ENCODE measurements around the gene METTL13.

Gene METTL13

GRCh38 chr1:171744986-171745385, 36.5 kb upstream of the METTL13 start:
- Histone ChIP-seq H3K9me3 (ENCODE audit: insufficient read depth, low read depth, low read length) (no peaks in the 10 kb centered on the region), H3K9ac (ENCODE audit: low read depth, low read length) (no peak overlapping the region), H3K27me3 (ENCODE audit: insufficient read depth, low read length) (no peaks in the 10 kb centered on the region), H3K36me3 (ENCODE audit: insufficient read depth, low read length) (no peaks in the 10 kb centered on the region), H3K27ac (ENCODE audit: low read depth, low read length) (no peak overlapping the region), H3K4me3 (ENCODE audit: low read length) (no peak overlapping the region), H3K4me1 (ENCODE audit: insufficient read depth, low read length) (peaks cover 15% of the 10 kb centered on the region)
- WGBS: 96% methylated on average over 8 of the region's 8 CpGs

- H3K27ac ChIP-seq (ENCODE audit: low read depth, low read length): no peak overlapping the region
- H3K9me3 ChIP-seq (ENCODE audit: insufficient read depth, low read depth, low read length): no peaks in the 10 kb centered on the region
- no CpG with 5 or more reads among the region's 3 CpGs for WGBS
- peaks cover 3% of the 10 kb centered on the region for H3K4me1 ChIP-seq (ENCODE audit: insufficient read depth, low read length)
- H3K36me3 ChIP-seq (ENCODE audit: insufficient read depth, low read length): no peaks in the 10 kb centered on the region
- no peak overlapping the region for H3K9ac ChIP-seq (ENCODE audit: low read depth, low read length)
- no peak overlapping the region for H3K4me3 ChIP-seq (ENCODE audit: low read length)
- no peaks in the 10 kb centered on the region for H3K27me3 ChIP-seq (ENCODE audit: insufficient read depth, low read length)
These were observed 32.8 kb upstream of the METTL13 start for GRCh38 chr1:171748651-171749050.

- WGBS: 97% methylated on average over 6 of the region's 6 CpGs
- Histone ChIP-seq H3K9ac (ENCODE audit: low read depth, low read length) (no peak overlapping the region), H3K36me3 (ENCODE audit: insufficient read depth, low read length) (no peaks in the 10 kb centered on the region), H3K4me3 (ENCODE audit: low read length) (no peak overlapping the region), H3K27ac (ENCODE audit: low read depth, low read length) (no peak overlapping the region), H3K9me3 (ENCODE audit: insufficient read depth, low read depth, low read length) (peaks cover 4% of the 10 kb centered on the region), H3K4me1 (ENCODE audit: insufficient read depth, low read length) (peaks cover 11% of the 10 kb centered on the region), H3K27me3 (ENCODE audit: insufficient read depth, low read length) (no peaks in the 10 kb centered on the region)
These were observed 30.2 kb upstream of the METTL13 start for GRCh38 chr1:171751221-171751620.

GRCh38 chr1:171753182-171753581, 28.3 kb upstream of the METTL13 start:
- Histone ChIP-seq H3K4me1 (ENCODE audit: insufficient read depth, low read length) (peaks cover 11% of the 10 kb centered on the region), H3K36me3 (ENCODE audit: insufficient read depth, low read length) (no peaks in the 10 kb centered on the region), H3K4me3 (ENCODE audit: low read length) (no peak overlapping the region), H3K9me3 (ENCODE audit: insufficient read depth, low read depth, low read length) (peaks cover 16% of the 10 kb centered on the region), H3K27me3 (ENCODE audit: insufficient read depth, low read length) (no peaks in the 10 kb centered on the region), H3K9ac (ENCODE audit: low read depth, low read length) (no peak overlapping the region), H3K27ac (ENCODE audit: low read depth, low read length) (no peak overlapping the region)
- no CpG with 5 or more reads among the region's 2 CpGs for WGBS

- 65% methylated on average over 4 of the region's 4 CpGs for WGBS
- H3K27ac ChIP-seq (ENCODE audit: low read depth, low read length): peak overlapping the region; percentile 71
- peaks cover 16% of the 10 kb centered on the region for H3K9me3 ChIP-seq (ENCODE audit: insufficient read depth, low read depth, low read length)
- H3K4me1 ChIP-seq (ENCODE audit: insufficient read depth, low read length): peaks cover 11% of the 10 kb centered on the region
- H3K36me3 ChIP-seq (ENCODE audit: insufficient read depth, low read length): no peaks in the 10 kb centered on the region
- H3K4me3 ChIP-seq (ENCODE audit: low read length): no peak overlapping the region
- H3K27me3 ChIP-seq (ENCODE audit: insufficient read depth, low read length): no peaks in the 10 kb centered on the region
- no peak overlapping the region for H3K9ac ChIP-seq (ENCODE audit: low read depth, low read length)
These were observed 27.6 kb upstream of the METTL13 start for GRCh38 chr1:171753685-171754352.

GRCh38 chr1:171754353-171754705, 27.1 kb upstream of the METTL13 start:
- WGBS: 77% methylated on average over 4 of the region's 4 CpGs
- no peaks in the 10 kb centered on the region for H3K27me3 ChIP-seq (ENCODE audit: insufficient read depth, low read length)
- H3K4me1 ChIP-seq (ENCODE audit: insufficient read depth, low read length): peaks cover 11% of the 10 kb centered on the region
- H3K4me3 ChIP-seq (ENCODE audit: low read length): no peak overlapping the region
- H3K27ac ChIP-seq (ENCODE audit: low read depth, low read length): peak overlapping the region; percentile 71
- peaks cover 16% of the 10 kb centered on the region for H3K9me3 ChIP-seq (ENCODE audit: insufficient read depth, low read depth, low read length)
- H3K36me3 ChIP-seq (ENCODE audit: insufficient read depth, low read length): no peaks in the 10 kb centered on the region
- no peak overlapping the region for H3K9ac ChIP-seq (ENCODE audit: low read depth, low read length)

- Histone ChIP-seq H3K9me3 (ENCODE audit: insufficient read depth, low read depth, low read length) (peaks cover 16% of the 10 kb centered on the region), H3K9ac (ENCODE audit: low read depth, low read length) (no peak overlapping the region), H3K27me3 (ENCODE audit: insufficient read depth, low read length) (no peaks in the 10 kb centered on the region), H3K4me3 (ENCODE audit: low read length) (no peak overlapping the region), H3K27ac (ENCODE audit: low read depth, low read length) (no peak overlapping the region; the same call in 1 of the 2 replicates), H3K36me3 (ENCODE audit: insufficient read depth, low read length) (no peaks in the 10 kb centered on the region), H3K4me1 (ENCODE audit: insufficient read depth, low read length) (peaks cover 11% of the 10 kb centered on the region)
- WGBS: 96% methylated on average over 1 of the region's 1 CpG
These were observed 26.5 kb upstream of the METTL13 start for GRCh38 chr1:171754971-171755370.

- peaks cover 11% of the 10 kb centered on the region for H3K4me1 ChIP-seq (ENCODE audit: insufficient read depth, low read length)
- H3K27me3 ChIP-seq (ENCODE audit: insufficient read depth, low read length): no peaks in the 10 kb centered on the region
- H3K9ac ChIP-seq (ENCODE audit: low read depth, low read length): no peak overlapping the region
- no peak overlapping the region for H3K27ac ChIP-seq (ENCODE audit: low read depth, low read length)
- WGBS: 90% methylated on average over 3 of the region's 4 CpGs
- H3K4me3 ChIP-seq (ENCODE audit: low read length): no peak overlapping the region
- H3K36me3 ChIP-seq (ENCODE audit: insufficient read depth, low read length): no peaks in the 10 kb centered on the region
- peaks cover 16% of the 10 kb centered on the region for H3K9me3 ChIP-seq (ENCODE audit: insufficient read depth, low read depth, low read length)
These were observed 24.6 kb upstream of the METTL13 start for GRCh38 chr1:171756856-171757255.

GRCh38 chr1:171758011-171758410, 23.4 kb upstream of the METTL13 start:
- H3K27me3 ChIP-seq (ENCODE audit: insufficient read depth, low read length): no peaks in the 10 kb centered on the region
- H3K4me3 ChIP-seq (ENCODE audit: low read length): no peak overlapping the region
- peaks cover 16% of the 10 kb centered on the region for H3K9me3 ChIP-seq (ENCODE audit: insufficient read depth, low read depth, low read length)
- no peak overlapping the region for H3K9ac ChIP-seq (ENCODE audit: low read depth, low read length)
- H3K27ac ChIP-seq (ENCODE audit: low read depth, low read length): no peak overlapping the region
- peaks cover 11% of the 10 kb centered on the region for H3K4me1 ChIP-seq (ENCODE audit: insufficient read depth, low read length)
- no peaks in the 10 kb centered on the region for H3K36me3 ChIP-seq (ENCODE audit: insufficient read depth, low read length)

GRCh38 chr1:171762143-171762563, 19.3 kb upstream of the METTL13 start:
- Histone ChIP-seq H3K4me1 (ENCODE audit: insufficient read depth, low read length) (no peaks in the 10 kb centered on the region), H3K27me3 (ENCODE audit: insufficient read depth, low read length) (no peaks in the 10 kb centered on the region), H3K4me3 (ENCODE audit: low read length) (no peak overlapping the region), H3K9ac (ENCODE audit: low read depth, low read length) (no peak overlapping the region), H3K27ac (ENCODE audit: low read depth, low read length) (no peak overlapping the region), H3K36me3 (ENCODE audit: insufficient read depth, low read length) (no peaks in the 10 kb centered on the region), H3K9me3 (ENCODE audit: insufficient read depth, low read depth, low read length) (peaks cover 3% of the 10 kb centered on the region)
- 88% methylated on average over 6 of the region's 6 CpGs for WGBS

- Histone ChIP-seq H3K27me3 (ENCODE audit: insufficient read depth, low read length) (no peaks in the 10 kb centered on the region), H3K27ac (ENCODE audit: low read depth, low read length) (no peak overlapping the region), H3K36me3 (ENCODE audit: insufficient read depth, low read length) (no peaks in the 10 kb centered on the region), H3K4me1 (ENCODE audit: insufficient read depth, low read length) (0 out of 2 replicates have a peak, but pooled peaks cover 5% of the 10 kb centered on the region), H3K4me3 (ENCODE audit: low read length) (no peak overlapping the region), H3K9ac (ENCODE audit: low read depth, low read length) (no peak overlapping the region), H3K9me3 (ENCODE audit: insufficient read depth, low read depth, low read length) (no peaks in the 10 kb centered on the region)
- 92% methylated on average over 6 of the region's 6 CpGs for WGBS
These were observed 17.7 kb upstream of the METTL13 start for GRCh38 chr1:171763764-171764163.

GRCh38 chr1:171769171-171769570, 12.3 kb upstream of the METTL13 start:
- no peaks in the 10 kb centered on the region for H3K27me3 ChIP-seq (ENCODE audit: insufficient read depth, low read length)
- 67% methylated on average over 3 of the region's 3 CpGs for WGBS
- no peak overlapping the region for H3K27ac ChIP-seq (ENCODE audit: low read depth, low read length)

More at GRCh38 chr1:171769171-171769570, 12.3 kb upstream of the METTL13 start:
- Histone ChIP-seq H3K9ac (ENCODE audit: low read depth, low read length) (no peak overlapping the region), H3K4me3 (ENCODE audit: low read length) (no peak overlapping the region), H3K9me3 (ENCODE audit: insufficient read depth, low read depth, low read length) (no peaks in the 10 kb centered on the region), H3K36me3 (ENCODE audit: insufficient read depth, low read length) (no peaks in the 10 kb centered on the region), H3K4me1 (ENCODE audit: insufficient read depth, low read length) (0 out of 2 replicates have a peak, but pooled peaks cover 7% of the 10 kb centered on the region)

Measured in HUES64 (cell line).